GM04504 (cell line): ENCODE measurements around the gene DUSP23.

Source experiments
- DNase-seq: peaks from one replicate; pipeline ENCODE4 v3.0.0-alpha.2; 2012; ENCODE audit warnings: low read depth

The DUSP23 gene

DNA sequence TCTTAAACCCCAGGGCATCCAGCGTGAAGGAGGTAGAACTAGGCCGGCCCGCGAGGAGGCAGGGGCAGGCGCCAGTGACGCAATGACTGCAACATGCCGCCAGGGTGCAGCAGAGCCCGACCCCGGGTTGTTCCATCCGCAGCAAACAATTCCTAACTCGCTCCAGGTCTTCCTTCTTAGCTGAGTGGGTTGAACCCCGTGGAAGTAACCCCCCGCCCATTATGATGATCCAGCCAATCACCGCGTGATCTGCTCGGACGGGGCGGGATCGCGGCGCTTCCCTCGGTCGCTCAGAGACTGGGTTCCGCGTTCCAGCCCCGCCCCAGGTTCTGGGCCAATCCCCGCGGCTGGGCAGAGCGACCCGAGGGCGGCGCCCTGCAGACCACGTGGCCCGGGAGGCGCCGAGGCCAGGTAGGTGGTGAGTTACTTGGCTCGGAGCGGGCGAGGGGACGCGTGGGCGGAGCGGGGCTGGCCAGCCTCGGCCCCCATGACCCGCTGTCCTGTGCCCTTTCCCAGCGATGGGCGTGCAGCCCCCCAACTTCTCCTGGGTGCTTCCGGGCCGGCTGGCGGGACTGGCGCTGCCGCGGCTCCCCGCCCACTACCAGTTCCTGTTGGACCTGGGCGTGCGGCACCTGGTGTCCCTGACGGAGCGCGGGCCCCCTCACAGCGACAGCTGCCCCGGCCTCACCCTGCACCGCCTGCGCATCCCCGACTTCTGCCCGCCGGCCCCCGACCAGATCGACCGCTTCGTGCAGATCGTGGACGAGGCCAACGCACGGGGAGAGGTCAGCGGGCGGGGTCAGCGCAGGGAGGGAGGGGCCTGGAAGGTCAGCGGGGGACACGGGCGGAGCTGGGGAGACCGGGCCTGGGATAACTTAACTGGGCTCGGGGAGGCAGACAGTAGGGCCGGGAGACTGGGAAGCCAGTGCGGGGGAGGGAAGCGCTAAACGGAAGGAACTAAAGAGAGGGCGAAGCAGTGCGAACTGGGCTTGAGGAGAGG, at the start of gene DUSP23:
Gene DUSP23 (plus strand): TSS at position 380 of the 1,000 bp plus-strand sequence. CDS start 139 bp downstream, at position 519.
- peak; percentile 98 for DNase-seq

DNA sequence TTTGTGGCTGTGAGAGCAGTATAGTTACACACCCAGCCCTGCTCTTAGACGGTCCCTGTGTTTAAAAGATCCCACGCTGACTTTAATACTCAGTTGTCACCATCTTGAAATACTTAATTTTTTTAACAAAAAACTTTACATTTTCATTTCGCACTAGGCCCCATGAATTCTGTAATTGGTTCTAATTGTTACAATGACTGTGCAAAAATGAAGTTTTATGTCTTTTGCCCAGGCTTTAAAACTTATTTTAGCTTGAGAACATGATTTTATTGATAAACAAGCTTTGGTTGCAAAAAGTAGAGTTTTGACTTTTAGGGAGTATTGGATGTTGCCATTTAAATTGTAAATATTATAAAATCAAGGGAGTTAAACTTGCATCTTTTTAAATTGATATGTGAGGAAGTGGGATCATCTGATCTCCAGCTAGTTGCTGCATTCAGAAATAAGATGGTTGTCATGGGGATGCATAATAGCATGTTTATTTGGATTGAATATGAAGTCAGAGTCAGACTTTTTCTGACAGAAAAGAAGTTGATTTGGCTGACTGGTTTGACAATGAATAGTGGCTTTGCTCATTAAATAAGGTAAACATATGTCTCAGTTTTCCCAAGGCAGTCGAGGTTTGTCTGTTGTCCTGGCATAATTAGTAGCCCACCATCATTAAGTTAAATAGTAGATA, 43.4 kb upstream of the DUSP23 start:
- no peak for DNase-seq

DNA sequence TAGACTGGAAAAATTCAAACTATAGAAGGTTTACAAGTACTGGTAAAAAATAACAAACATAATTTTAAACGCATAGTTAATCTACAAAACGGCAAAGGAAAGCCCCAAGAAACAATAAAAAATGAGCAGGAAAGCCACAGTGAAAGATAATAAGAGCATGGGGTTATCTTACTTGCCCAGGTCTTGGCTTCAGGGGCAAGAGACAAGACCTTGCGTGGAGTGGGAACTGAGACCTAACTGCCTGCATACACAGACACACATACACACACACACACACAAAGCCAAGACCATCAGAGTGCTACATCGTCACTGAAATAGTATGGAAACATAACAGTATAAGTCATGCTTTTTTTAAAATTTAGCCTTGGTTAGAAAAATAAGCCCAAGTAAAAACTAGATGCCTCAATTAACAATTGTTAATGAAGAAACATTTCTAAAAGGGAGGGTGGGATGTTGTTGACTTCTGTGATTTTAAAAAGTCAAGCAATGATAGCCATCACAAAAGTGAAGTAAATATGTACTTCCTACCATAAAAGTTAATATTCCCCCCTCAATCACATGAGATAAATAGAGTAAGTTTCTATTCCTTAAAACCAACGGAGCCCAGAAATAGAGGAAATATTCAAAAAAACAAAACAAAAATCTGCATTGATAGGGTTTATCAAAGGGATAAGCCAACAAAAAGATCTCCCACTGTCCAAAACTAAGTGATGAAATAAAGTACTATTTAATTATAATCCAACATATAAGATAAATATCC, 36.9 kb upstream of the DUSP23 start:
- no peak for DNase-seq

DNA sequence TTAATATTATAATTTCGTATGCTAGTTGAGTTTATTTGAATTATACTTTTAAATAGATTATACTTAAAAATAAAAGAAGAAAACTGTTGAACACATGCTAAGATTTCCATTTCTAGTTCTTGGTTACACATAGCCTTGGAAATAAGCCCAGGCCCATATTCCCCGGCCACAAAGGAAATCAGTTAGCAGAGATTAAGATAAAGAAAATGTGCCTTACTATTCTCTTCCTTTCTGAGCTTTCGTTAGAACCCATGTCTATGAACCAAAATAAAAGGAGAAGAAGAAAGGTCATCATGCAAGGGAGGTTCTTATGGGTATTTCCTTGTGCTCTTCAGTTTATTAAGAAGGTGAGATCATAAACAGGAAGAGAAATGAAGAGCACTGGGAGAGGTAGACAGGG, 34.1 kb upstream of the DUSP23 start:
- DNase-seq: no peak

- DNase-seq: no peak
These were observed 32.4 kb upstream of the DUSP23 start for GRCh38 chr1:159748370-159748769.

GRCh38 chr1:159749630-159750029, 31.1 kb upstream of the DUSP23 start:
- DNase-seq: no peak

- DNase-seq: no peak
These were observed 30.1 kb upstream of the DUSP23 start for GRCh38 chr1:159750621-159751020.

DNA sequence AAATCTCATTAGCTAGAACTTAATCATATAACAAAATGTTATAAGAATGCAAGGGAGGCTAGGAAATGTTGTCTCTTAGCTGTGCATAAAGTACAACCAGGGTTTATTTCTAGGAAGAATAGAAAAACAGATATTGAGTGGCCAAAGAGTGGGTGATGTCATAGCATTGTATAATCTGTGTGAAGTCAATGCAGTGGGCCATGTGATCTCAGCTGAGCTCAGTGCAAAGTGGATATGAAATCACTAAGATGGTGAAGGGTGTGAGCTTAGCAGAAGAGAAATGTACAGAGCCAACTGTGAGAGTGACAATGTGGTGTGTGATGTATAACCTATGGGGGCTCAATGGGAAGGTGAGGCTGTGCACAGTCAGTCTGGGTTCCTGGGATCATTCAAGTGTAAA, 29.7 kb upstream of the DUSP23 start:
- no peak for DNase-seq

GRCh38 chr1:159752135-159752580, 28.6 kb upstream of the DUSP23 start:
- peak; percentile 65 for DNase-seq

GRCh38 chr1:159753386-159753785, 27.4 kb upstream of the DUSP23 start:
- DNase-seq: no peak

GRCh38 chr1:159755451-159756007, 25.2 kb upstream of the DUSP23 start:
- no peak for DNase-seq

DNA sequence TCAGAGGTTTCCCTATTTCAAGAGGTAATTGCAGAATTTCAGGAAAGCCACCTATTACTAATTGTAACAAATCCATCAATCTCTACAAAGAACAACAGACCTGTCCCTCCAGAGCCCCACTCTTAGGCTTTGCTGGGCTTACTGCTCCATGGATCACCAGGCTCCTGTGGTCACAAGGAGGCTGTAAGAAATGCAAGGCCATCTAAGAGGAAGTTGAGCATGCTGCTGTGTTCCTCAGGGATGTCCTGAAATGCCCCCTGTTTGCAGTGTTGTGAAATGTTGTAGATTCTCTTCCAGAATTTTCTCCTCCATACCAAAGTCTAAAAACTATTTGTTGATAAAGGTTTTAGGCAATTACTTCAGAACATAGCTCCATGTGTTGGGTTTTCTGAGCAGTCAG, 24.4 kb upstream of the DUSP23 start:
- no peak for DNase-seq

DNA sequence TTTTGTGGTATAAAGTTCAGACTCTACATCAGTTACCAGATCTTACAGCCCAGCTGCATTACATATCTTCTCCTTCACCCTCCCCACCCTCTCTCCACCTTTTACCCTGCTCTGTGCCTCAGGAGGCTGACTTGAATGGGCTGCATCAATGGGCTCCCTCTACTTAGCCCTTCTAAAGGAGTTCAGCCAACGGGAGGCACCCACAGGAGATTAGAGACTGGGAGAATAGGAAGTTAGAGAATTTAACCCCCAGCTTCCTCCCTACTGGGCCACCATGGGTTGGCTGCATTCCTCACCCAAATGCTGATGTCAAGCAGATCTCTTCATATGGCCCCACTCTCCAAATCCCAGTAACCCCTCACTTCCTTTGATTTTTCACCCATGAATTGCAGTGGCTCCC, 17.1 kb upstream of the DUSP23 start:
- no peak for DNase-seq

- no peak for DNase-seq
These were observed 15.0 kb upstream of the DUSP23 start for GRCh38 chr1:159765806-159766205.

DNA sequence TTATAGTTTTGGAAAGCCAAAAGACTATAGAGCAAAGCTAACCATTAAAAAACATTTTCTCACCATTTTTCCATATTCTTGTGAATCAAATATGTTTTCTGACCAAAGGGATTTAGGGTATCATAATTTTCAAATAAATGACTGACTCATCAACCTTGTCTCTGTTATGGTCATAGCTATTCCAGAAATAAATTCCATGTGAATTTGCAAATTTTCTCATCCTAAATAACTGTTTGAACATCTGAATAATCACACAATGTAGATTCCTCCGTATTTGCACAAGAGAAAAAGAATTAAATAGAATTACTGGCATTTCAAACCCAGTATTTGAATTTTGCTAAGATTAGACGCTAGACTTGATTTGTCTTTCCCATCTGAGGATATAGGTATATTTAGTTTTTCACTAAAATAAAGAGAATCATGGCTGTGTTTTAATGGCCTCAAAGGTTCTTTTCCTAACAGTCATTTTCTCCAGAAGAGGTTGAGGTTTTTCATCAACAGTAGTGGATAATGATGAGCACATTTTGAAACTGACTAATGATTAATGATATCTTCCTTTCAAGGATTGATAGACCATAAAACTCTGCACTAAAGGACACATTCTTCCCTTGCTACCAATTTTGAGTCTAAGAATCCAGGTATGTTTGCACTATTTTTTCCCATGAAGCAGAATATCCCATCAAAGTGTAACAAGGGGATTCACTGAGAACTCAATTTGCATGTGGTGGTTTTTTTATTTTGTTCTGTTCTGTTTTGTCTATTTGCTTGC, 9.5 kb upstream of the DUSP23 start:
- DNase-seq: no peak

- no peak for DNase-seq
These were observed 6.3 kb upstream of the DUSP23 start for GRCh38 chr1:159774465-159774864.

DNA sequence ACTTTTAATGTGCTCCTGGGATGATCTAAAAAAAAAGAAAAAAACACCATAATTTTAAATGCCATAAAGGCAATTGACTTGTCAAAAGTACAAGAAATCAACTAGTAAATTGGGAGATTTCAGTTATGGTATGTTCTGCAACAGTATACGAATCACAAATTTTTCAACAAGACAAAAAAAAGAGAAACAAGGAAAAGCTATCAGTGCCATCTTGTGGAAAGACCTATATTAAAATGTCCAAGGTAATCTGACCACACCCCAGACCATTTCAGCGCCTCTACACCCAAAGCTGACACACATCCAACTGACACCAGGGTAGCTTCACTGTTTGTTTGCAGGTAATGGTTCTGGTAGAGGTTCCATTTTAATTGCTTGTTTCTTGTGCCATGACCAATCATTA, 5.0 kb upstream of the DUSP23 start:
- no peak for DNase-seq

- DNase-seq: no peak
These were observed 2.5 kb upstream of the DUSP23 start for GRCh38 chr1:159778266-159778665.

GRCh38 chr1:159779403-159779851, 1.3 kb upstream of the DUSP23 start:
- no peak for DNase-seq

- DNase-seq: no peak
These were observed 1.2 kb downstream of the DUSP23 start for GRCh38 chr1:159781992-159782391.

- DNase-seq: no peak
These were observed 3.0 kb downstream of the DUSP23 start for GRCh38 chr1:159783724-159784123.
